Chondrocyte (in vitro differentiated cells): ENCODE data around the gene ERG. TPM values are rescaled to one million over a fixed set of nuclear protein-coding genes. Genes with fewer than 3 reads are reported as not detected.

ENCODE experiments used
- DNase-seq: peaks from one replicate; pipeline ENCODE4 v3.0.0; 2021; ENCODE audit warnings: mixed read lengths, low spot score
- H3K27ac Mint-ChIP-seq: one replicate; pipeline ENCODE4 v1.8.0; 2021; ENCODE audit warnings: mild to moderate bottlenecking, moderate library complexity, mixed read lengths; ENCODE audit not compliant: unreplicated experiment
- H3K27me3 Mint-ChIP-seq: 2 replicates; pipeline ENCODE4 v1.8.0; 2021; ENCODE audit warnings: low read depth, mixed read lengths
- H3K36me3 Mint-ChIP-seq: 2 replicates; pipeline ENCODE4 v1.8.0; 2021; ENCODE audit warnings: low read depth, mixed read lengths
- H3K4me1 Mint-ChIP-seq: 2 replicates; pipeline ENCODE4 v1.8.0; 2021; ENCODE audit warnings: low read depth, mild to moderate bottlenecking, mixed read lengths
- H3K4me3 Mint-ChIP-seq: one replicate; pipeline ENCODE4 v1.8.0; 2021; ENCODE audit warnings: mild to moderate bottlenecking, moderate library complexity, mixed read lengths; ENCODE audit not compliant: unreplicated experiment
- H3K9me3 Mint-ChIP-seq: 2 replicates; pipeline ENCODE4 v1.8.0; 2021; ENCODE audit warnings: low read depth, mixed read lengths
- total RNA-seq: library from RNA; stranded (reverse); gene quantifications from 3 replicates; pipeline ENCODE4 v1.2.1, GENCODE V29; 2021
- TF ChIP-seq, protein P1 (sequence below): fragments of 200-600 bp; sonication (generic); IDR thresholded peaks from 2 replicates; pipeline ENCODE4 v1.5.0; 2021; ENCODE audit warnings: antibody characterized with exemption, mild to moderate bottlenecking, moderate library complexity

ERG gene
- total RNA-seq, 1 donor from 2014 or later = 33.4 TPM

DNA sequence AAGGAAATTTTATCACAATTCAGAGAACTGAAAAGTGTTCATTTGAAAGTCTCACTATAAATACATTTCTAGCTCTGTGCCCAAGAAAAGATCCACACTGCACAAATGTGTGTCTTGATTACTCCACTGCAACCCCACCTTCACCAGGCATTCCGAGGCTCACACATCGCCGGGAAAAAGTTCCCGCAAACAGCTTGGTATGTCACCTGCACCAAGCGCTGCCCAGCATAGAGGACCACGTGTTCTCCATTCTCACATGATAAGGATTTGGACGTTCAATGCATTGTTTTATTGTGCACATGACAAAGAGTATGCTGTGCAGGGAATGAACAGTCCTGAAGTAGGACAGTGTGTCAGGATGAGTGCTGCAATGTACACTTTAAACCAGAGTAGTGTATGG is 70.1 kb downstream of the ERG start:
- Mint-ChIP-seq H3K4me1 (peaks cover 26% of the 10 kb centered on the region), H3K27me3 (no peaks in the 10 kb centered on the region), H3K9me3 (peaks cover 4% of the 10 kb centered on the region), H3K4me3 (no peak overlapping the region), H3K27ac (no peak overlapping the region), H3K36me3 (peaks cover 15% of the 10 kb centered on the region)
- DNase-seq = no peak
- TF ChIP-seq, protein P1, sequence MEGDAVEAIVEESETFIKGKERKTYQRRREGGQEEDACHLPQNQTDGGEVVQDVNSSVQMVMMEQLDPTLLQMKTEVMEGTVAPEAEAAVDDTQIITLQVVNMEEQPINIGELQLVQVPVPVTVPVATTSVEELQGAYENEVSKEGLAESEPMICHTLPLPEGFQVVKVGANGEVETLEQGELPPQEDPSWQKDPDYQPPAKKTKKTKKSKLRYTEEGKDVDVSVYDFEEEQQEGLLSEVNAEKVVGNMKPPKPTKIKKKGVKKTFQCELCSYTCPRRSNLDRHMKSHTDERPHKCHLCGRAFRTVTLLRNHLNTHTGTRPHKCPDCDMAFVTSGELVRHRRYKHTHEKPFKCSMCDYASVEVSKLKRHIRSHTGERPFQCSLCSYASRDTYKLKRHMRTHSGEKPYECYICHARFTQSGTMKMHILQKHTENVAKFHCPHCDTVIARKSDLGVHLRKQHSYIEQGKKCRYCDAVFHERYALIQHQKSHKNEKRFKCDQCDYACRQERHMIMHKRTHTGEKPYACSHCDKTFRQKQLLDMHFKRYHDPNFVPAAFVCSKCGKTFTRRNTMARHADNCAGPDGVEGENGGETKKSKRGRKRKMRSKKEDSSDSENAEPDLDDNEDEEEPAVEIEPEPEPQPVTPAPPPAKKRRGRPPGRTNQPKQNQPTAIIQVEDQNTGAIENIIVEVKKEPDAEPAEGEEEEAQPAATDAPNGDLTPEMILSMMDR = no peak

DNA sequence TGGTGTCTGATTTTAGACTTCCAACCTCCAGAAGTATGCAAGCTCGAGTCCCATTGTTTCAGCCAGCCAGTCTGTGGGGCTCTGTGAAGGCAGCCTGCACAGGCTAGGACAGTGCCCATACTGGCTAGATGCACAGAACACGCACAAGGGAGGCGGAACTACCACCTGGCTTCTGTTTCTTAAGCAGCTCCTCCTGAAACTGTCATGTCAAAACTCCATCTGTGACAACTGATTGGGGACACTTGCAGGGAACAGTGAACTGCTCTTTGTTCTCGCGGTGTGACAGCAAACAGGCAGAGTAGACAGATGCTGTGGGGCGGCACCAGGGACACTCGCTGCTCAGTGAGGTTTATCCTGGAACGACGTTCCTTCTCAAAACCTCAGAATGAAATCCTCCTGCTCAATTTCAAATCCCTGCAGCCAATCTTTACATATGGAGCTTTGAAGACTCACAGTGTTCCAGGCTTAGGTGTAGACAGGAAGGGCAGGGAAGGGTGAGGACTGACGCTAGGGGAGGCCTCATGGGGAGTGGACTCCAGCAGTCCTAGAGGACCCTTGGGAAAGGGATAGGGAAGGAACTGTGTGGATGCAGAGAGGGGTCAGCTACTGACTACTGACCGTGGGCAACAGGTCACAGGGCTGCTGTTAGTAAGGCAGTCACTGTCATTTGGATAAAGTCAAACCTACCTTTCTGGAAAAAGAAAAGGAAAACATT is 73.8 kb downstream of the ERG start:
- no peak overlapping the region for H3K4me3 Mint-ChIP-seq
- peaks cover 26% of the 10 kb centered on the region for H3K36me3 Mint-ChIP-seq
- H3K27me3 Mint-ChIP-seq = no peaks in the 10 kb centered on the region
- no peaks in the 10 kb centered on the region for H3K9me3 Mint-ChIP-seq
- TF ChIP-seq, protein P1 = no peak
- H3K4me1 Mint-ChIP-seq = peaks cover 17% of the 10 kb centered on the region
- H3K27ac Mint-ChIP-seq = no peak overlapping the region
- no peak for DNase-seq

DNA sequence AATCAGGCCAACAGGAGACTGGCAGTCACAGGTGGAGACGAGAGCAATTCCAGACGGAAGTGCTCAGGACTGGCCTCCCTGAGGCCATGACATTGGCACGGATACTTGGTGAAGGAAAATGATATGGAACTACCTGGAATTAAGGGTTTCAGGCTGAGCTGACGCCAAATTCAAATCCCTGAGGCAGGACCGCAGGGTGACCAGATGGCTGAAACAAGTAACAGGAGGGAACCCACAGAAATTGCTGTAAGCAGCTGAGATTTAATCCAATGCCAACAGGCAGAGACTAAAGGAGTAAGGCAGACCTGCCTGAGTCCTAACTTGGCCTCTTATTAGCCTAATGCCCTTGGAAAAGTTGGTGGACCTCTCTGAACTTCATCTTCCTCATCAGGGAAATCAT is 76.2 kb downstream of the ERG start:
- Mint-ChIP-seq H3K36me3 (peaks cover 31% of the 10 kb centered on the region), H3K27me3 (no peaks in the 10 kb centered on the region), H3K9me3 (no peaks in the 10 kb centered on the region), H3K4me1 (peaks cover 20% of the 10 kb centered on the region), H3K27ac (no peak overlapping the region), H3K4me3 (no peak overlapping the region)
- TF ChIP-seq, protein P1 = no peak
- DNase-seq = no peak

DNA sequence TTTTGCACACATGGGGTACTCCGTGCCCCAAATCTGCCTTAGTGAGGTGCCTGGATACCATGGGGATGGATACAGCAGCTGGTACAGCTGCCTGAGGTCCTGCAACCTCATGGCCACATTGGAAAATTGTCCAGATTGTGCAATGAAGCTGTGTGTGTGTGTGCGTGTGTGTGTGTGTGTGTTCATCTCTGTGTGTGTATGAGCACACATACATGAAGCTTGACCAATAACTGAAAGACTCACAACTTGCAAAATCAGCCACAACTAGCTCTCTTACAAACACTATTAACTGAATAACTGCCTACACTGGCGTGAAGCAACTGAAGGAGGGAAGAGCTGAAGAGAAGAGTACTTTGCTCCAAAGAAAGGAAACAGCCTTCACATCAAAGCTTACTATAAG is 78.1 kb downstream of the ERG start:
- H3K27me3 Mint-ChIP-seq = no peaks in the 10 kb centered on the region
- H3K9me3 Mint-ChIP-seq = no peaks in the 10 kb centered on the region
- TF ChIP-seq, protein P1 = no peak
- H3K4me3 Mint-ChIP-seq = no peak overlapping the region
- H3K36me3 Mint-ChIP-seq = peaks cover 31% of the 10 kb centered on the region
- H3K4me1 Mint-ChIP-seq = peaks cover 29% of the 10 kb centered on the region
- H3K27ac Mint-ChIP-seq = no peak overlapping the region
- no peak for DNase-seq

DNA sequence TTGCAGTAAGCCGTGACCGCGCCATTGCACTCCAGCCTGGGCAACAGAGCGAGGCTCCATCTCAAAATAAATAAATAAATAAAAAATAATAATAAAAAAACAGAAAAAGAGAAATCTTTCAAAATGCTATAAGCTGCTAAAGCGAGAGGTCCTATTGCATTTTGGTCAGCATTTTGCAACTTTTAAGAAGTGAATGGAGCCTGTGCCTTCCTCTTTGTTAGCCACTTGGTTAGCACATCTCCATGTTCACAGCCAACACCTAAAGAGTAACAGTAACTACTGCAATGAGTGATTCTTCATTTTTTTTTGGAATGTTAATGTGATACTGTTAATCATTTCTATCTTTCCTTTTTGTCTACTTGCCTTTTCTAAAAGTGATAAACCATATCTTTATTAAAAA is 80.6 kb downstream of the ERG start:
- Mint-ChIP-seq H3K4me1 (peaks cover 45% of the 10 kb centered on the region), H3K36me3 (peaks cover 28% of the 10 kb centered on the region)

More for the DNA sequence above, 80.6 kb downstream of the ERG start:
- H3K4me3 Mint-ChIP-seq = no peak overlapping the region
- H3K27ac Mint-ChIP-seq = no peak overlapping the region
- no peak for DNase-seq
- TF ChIP-seq, protein P1 = no peak
- H3K27me3 Mint-ChIP-seq = no peaks in the 10 kb centered on the region
- no peaks in the 10 kb centered on the region for H3K9me3 Mint-ChIP-seq
